ENCODE data around the gene ADAMTS17.
"Not testable (repeated sequence)": the region's sequence is repeated elsewhere in the genome, so short reads cannot be mapped to it uniquely, and the experiment has no call there.

ADAMTS17 gene

GRCh38 chr15:100339999-100340398 is 1.8 kb downstream of the ADAMTS17 start:
- TF ChIP-seq CTCF (IDR thresholded peaks at IDR 0.05; ENCODE audit: low read depth, low read length, missing control alignments) = no peak
- no peak for DNase-seq (ENCODE audit: low read depth)
- H3K4me3 ChIP-seq (ENCODE audit: low read depth, low read length) = no peak overlapping the region

- not testable (repeated sequence) for H3K4me3 ChIP-seq (ENCODE audit: low read depth, low read length); DNase-seq (ENCODE audit: low read depth)
Measured at GRCh38 chr15:100339451-100339850, 2.3 kb downstream of the ADAMTS17 start.

GRCh38 chr15:100338971-100339444 is 2.8 kb downstream of the ADAMTS17 start:
- no peak for DNase-seq (ENCODE audit: low read depth)
- no peak overlapping the region for H3K4me3 ChIP-seq (ENCODE audit: low read depth, low read length)
- TF ChIP-seq CTCF (IDR thresholded peaks at IDR 0.05; ENCODE audit: low read depth, low read length, missing control alignments) = peak; percentile 61

- no peak for TF ChIP-seq CTCF (IDR thresholded peaks at IDR 0.05; ENCODE audit: low read depth, low read length, missing control alignments)
- no peak overlapping the region for H3K4me3 ChIP-seq (ENCODE audit: low read depth, low read length)
- no peak for DNase-seq (ENCODE audit: low read depth)
Measured at GRCh38 chr15:100338247-100338646, 3.5 kb downstream of the ADAMTS17 start.

GRCh38 chr15:100337096-100338044 is 4.4 kb downstream of the ADAMTS17 start:
- TF ChIP-seq CTCF (IDR thresholded peaks at IDR 0.05; ENCODE audit: low read depth, low read length, missing control alignments) = no peak
- no peak overlapping the region for H3K4me3 ChIP-seq (ENCODE audit: low read depth, low read length)
- DNase-seq (ENCODE audit: low read depth) = no peak

GRCh38 chr15:100336061-100336460 is 5.7 kb downstream of the ADAMTS17 start:
- DNase-seq (ENCODE audit: low read depth) = no peak
- H3K4me3 ChIP-seq (ENCODE audit: low read depth, low read length) = no peak overlapping the region
- no peak for TF ChIP-seq CTCF (IDR thresholded peaks at IDR 0.05; ENCODE audit: low read depth, low read length, missing control alignments)

- TF ChIP-seq CTCF (IDR thresholded peaks at IDR 0.05; ENCODE audit: low read depth, low read length, missing control alignments) = no peak
- no peak for DNase-seq (ENCODE audit: low read depth)
- no peak overlapping the region for H3K4me3 ChIP-seq (ENCODE audit: low read depth, low read length)
Measured at GRCh38 chr15:100335335-100335999, 6.3 kb downstream of the ADAMTS17 start.

Measured in GM12864 (cell line).